ENCODE data around the gene TBRG4. TPM values are rescaled to one million over a fixed set of nuclear protein-coding genes. Genes with fewer than 3 reads are reported as not detected.

The TBRG4 gene
- total RNA-seq, 1 experiment from 2014 or later, result 127 TPM

- Histone ChIP-seq H3K4me2 (ENCODE audit: insufficient read depth, insufficient read length, low read length) (no peak overlapping the region), H3T11ph (ENCODE audit: low read length) (no peak overlapping the region), H2BK20ac (ENCODE audit: low read depth, low read length, poor library complexity, severe bottlenecking) (no peak overlapping the region), H3K23ac (ENCODE audit: insufficient read length, low read depth, low read length) (no peak overlapping the region), H4K8ac (replicated peaks; ENCODE audit: insufficient read length, low read depth, low read length) (no peak overlapping the region), H2AK5ac (ENCODE audit: insufficient read length, low read length) (no peak overlapping the region), H3K56ac (ENCODE audit: insufficient read length, low read depth, low read length) (no peak overlapping the region), H3K27me3 (ENCODE audit: insufficient read depth, low read length) (no peaks in the 10 kb centered on the region), H3K27ac (ENCODE audit: insufficient read length, low read depth, low read length) (no peak overlapping the region), H4K91ac (ENCODE audit: insufficient read length, low read depth, low read length) (no peak overlapping the region), H2BK12ac (ENCODE audit: insufficient read length, low read depth, low read length) (no peak overlapping the region), H3K14ac (ENCODE audit: insufficient read depth, low read length) (no peak overlapping the region), H2BK5ac (ENCODE audit: insufficient read length, low read length) (no peak overlapping the region), H4K20me1 (ENCODE audit: control insufficient read depth, insufficient read depth, insufficient read length) (no peaks in the 10 kb centered on the region), H3K9ac (ENCODE audit: extremely low read depth, insufficient read length, low read length) (no peak overlapping the region), H3K4me1 (ENCODE audit: insufficient read depth, low read length) (no peaks in the 10 kb centered on the region), H2BK120ac (ENCODE audit: low read depth, low read length, poor library complexity, severe bottlenecking) (no peak overlapping the region), H2BK15ac (ENCODE audit: low read depth, low read length) (no peak overlapping the region), H3K9me3 (ENCODE audit: control insufficient read depth, low read depth, low read length) (no peaks in the 10 kb centered on the region), H3K79me2 (ENCODE audit: insufficient read depth, low read length) (no peaks in the 10 kb centered on the region), H4K5ac (ENCODE audit: insufficient read length, low read depth, low read length) (no peak overlapping the region), H3K23me2 (ENCODE audit: insufficient read length, low read depth, low read length, poor library complexity, severe bottlenecking) (no peaks in the 10 kb centered on the region), H3K79me1 (ENCODE audit: insufficient read depth, low read depth, low read length, poor library complexity, severe bottlenecking) (no peaks in the 10 kb centered on the region), H3K18ac (ENCODE audit: insufficient read length, low read depth, low read length) (no peak overlapping the region), H3K4ac (ENCODE audit: low read depth, low read length) (no peak overlapping the region), H2AFZ (ENCODE audit: low read length) (no peak overlapping the region)
- no peak for DNase-seq
- no CpG with 5 or more reads among the region's 3 CpGs for WGBS (ENCODE audit: extremely low coverage, insufficient read length, low lambda C conversion rate)
- no peak overlapping the region for H3K4me3 Mint-ChIP-seq
- TF ChIP-seq CTCF (conservative IDR thresholded peaks at IDR 0.05), result no peak
- H3K4me1 Mint-ChIP-seq, result no peaks in the 10 kb centered on the region
- H3K27ac Mint-ChIP-seq, result 0 out of 7 replicates have a peak overlapping the region, but pooled peaks of 1 of the 3 experiments have one; percentile 28
- H3K9me3 Mint-ChIP-seq, result no peaks in the 10 kb centered on the region
- H3K27me3 Mint-ChIP-seq (ENCODE audit: low read depth), result no peaks in the 10 kb centered on the region
- peaks cover 0 to 33% (median 30%) of the 10 kb centered on the region in 3 experiments; a peak in 6 of 7 replicates for H3K36me3 Mint-ChIP-seq (ENCODE audit: insufficient read depth in 1 of 3, low read depth in 3 of 3)
Observed at GRCh38 chr7:45067582-45067981, 43.9 kb downstream of the TBRG4 start.

Measured in H9 (cell line).